Bone marrow (tissue), 2 donors: ENCODE results near the gene SLC10A3.
"Not testable (repeated sequence)": the region's sequence is repeated elsewhere in the genome, so short reads cannot be mapped to it uniquely, and the experiment has no call there.

Source experiments
- DNase-seq, 2 donors: peaks; one replicate each; lab custom pipeline; 2025; lab: John Stamatoyannopoulos, UW

Gene SLC10A3

GRCh38 chrX:154508384-154508745, 17.9 kb upstream of the SLC10A3 start:
- no peak for DNase-seq

GRCh38 chrX:154507673-154508383, 17.4 kb upstream of the SLC10A3 start:
- DNase-seq = no peak

GRCh38 chrX:154506483-154507332, 16.3 kb upstream of the SLC10A3 start:
- DNase-seq = no peak

- no peak for DNase-seq
Observed at GRCh38 chrX:154505734-154506133, 15.3 kb upstream of the SLC10A3 start.

GRCh38 chrX:154502989-154503388, 12.6 kb upstream of the SLC10A3 start:
- DNase-seq = no peak

GRCh38 chrX:154502098-154502497, 11.7 kb upstream of the SLC10A3 start:
- no peak for DNase-seq

- not testable (repeated sequence) for DNase-seq
Observed at GRCh38 chrX:154501423-154501822, 11.0 kb upstream of the SLC10A3 start.

GRCh38 chrX:154496591-154497137, 6.2 kb upstream of the SLC10A3 start:
- DNase-seq = not testable (repeated sequence)

GRCh38 chrX:154495472-154495922, 5.1 kb upstream of the SLC10A3 start:
- no peak for DNase-seq

- DNase-seq = no peak
Observed at GRCh38 chrX:154494715-154495114, 4.3 kb upstream of the SLC10A3 start.

- DNase-seq = peak in 1 of 2 donors; percentile 22
Observed at GRCh38 chrX:154490021-154490413, 412 bp downstream of the SLC10A3 start.

- DNase-seq = no peak
Observed at GRCh38 chrX:154489182-154489581, 1.2 kb downstream of the SLC10A3 start.

- no peak for DNase-seq
Observed at GRCh38 chrX:154488336-154489075, 1.9 kb downstream of the SLC10A3 start.

GRCh38 chrX:154487518-154488290, 2.7 kb downstream of the SLC10A3 start:
- no peak for DNase-seq

GRCh38 chrX:154486396-154487207, 3.8 kb downstream of the SLC10A3 start, which contains the start of gene UBL4A:
UBL4A (minus strand) TSS chrX:154486615; CDS start chrX:154486584, 31 bp downstream.
- peak in 1 of 2 donors; percentile 10 for DNase-seq

GRCh38 chrX:154486052-154486395, 4.4 kb downstream of the SLC10A3 start:
- peak in 1 of 2 donors; percentile 10 for DNase-seq

- DNase-seq = no peak
Observed at GRCh38 chrX:154485150-154486051, 5.0 kb downstream of the SLC10A3 start.

GRCh38 chrX:154484255-154485149, 5.9 kb downstream of the SLC10A3 start:
- DNase-seq = peak in 1 of 2 donors; percentile 1
